Stimulated activated CD4-positive, alpha-beta T cell treated with anti-CD3 and anti-CD28 coated beads, Interleukin-12 subunit alpha, Interleukin-12 subunit beta, amount 100 ng/mL, for 4 hours (primary cell): ENCODE measurements around the gene DTNA.
"Not testable (repeated sequence)": the region's sequence is repeated elsewhere in the genome, so short reads cannot be mapped to it uniquely, and the experiment has no call there.

Source experiments
- DNase-seq: peaks from one replicate; pipeline ENCODE4 v3.0.0-alpha.2; 2020

DTNA gene

DNA sequence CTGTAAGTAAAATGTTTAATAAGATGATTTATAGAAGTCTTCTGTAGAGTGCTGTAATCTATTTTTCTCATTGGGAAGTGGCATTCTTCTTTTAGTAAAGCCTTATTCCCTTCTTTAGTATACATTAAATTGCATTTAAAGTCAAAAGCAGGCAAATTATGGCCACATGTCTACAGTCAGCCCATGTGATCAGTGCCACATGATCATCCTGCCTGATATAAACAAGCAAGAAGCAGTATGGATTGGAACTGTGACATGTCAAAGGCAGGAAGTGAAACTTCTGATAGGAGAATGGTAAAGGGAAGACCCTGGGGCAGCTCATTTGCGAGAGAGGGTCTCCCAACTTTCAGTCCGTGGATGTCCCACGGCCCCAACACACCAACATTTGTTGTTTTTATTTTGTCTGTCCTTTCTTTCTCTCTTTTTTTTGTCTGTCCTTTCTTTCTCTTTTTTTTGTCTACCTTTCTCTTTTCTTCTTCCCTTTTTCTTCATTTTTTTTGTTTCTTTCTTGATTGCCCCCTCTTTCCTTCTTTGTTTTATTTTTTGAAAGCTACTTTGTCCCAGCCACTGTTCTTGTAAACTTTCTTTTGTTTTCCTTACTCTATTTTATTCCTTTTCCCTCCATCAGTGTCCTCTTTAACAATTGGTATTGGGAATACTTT, 154.9 kb downstream of the DTNA start:
- no peak for DNase-seq

DNA sequence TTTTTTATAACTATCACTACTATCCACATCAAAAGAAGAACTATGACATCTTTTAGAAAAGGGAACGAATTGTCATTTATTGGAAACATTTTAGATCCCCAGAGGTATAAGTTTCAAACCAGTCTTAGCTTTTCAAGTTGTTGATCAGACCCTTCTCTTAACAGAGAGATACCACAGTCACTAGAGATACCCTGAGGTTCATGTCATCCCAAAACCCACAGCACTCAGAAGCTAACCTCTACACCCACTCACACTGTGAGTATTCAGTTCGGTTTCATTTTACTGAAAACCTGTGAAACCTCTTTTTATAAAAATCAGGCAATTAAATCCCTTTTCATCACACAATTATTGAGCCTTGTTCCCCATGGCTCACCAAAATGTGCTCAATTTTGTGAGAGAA, 156.2 kb downstream of the DTNA start:
- DNase-seq, result no peak

DNA sequence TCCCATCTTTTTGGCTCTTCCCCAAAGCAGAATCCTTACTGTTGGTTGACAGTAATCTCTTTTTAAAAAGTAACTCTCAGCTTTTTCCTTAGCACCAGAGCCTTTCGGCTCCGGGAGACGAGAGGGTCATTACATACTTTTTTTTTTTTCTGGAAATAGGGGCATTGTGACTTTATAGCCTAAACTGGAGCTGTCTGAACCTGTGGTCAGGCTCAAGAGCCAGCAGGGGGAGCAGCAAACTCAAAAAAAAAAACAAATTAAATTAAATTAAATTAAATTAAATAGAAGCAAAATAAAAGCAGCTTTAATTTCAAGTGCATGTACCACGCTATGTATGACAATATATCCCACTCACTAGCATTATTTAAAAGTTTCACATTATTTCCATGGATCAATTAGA, 156.6 kb downstream of the DTNA start:
- DNase-seq, result no peak

DNA sequence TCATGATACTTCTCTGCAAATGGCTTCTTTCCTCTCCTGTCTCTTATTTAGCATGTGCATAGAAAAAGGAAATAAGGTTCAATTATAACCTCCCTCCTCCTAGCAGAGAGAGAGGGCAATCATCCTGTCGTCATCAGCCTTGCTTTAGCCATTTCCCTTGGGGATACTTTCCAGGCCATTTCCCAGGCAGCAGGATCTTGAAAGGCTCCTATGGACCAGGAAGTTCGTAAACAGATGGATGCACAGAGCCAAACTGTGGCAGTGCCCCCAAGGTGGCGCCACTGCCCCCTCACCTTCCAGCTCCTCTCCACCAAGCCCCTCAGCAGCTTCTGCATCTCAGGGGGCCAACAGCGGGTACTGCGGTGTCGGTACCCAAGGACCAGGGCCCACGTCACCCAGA, 157.4 kb downstream of the DTNA start:
- no peak for DNase-seq

DNA sequence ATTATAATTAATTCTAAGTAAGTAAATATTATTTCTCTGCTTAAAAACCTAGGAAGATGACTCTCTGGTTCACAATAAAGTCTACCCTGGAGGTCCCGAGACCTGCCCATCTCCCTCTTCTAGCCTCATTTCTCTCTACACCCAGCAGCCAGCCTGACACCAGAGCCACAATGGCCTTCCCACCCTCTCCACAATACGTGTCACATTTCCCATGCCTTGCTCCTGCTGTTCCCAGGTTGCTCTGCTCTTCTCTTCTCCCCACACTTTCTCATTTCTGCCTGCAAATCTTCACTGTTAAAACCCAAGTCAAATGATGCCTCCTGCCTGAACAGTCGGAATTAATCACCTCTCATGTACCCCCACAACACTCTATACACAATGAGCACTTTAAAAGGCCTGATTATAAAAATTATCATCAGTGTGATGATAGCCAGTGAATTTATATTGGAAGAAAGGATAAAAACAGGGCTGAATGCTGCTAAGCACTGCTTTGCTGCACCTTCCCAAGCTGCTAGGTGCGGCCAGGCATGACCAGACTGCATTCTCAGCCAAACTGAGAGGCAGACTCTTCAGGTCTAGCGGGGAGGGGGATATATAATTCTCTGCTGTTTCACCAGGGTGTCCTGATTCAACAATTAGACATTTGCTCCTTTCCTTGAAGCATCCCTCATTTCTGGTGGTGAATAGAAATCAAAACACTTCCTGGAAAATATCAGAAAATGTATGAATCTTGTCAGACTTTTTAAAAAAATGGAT, 160.6 kb downstream of the DTNA start:
- no peak for DNase-seq

DNA sequence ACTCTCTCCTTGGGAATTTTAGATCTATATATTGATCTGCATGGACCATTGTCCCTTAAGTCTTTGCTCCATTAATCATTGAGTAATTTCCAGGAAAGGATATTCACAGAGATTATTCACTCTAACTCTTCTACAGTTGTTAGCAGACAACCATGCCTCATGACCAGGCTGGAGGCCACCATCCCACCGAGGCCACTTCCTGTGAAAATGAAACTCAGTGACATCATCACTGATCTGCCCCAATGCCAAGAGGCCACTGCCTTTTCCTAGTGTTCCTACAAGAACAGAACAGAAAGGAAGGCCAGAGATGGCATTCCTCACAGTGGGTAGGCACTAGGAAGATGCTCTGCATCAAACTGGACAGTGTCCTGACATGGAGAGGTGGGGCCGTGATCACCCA, 161.3 kb downstream of the DTNA start:
- DNase-seq, result no peak

DNA sequence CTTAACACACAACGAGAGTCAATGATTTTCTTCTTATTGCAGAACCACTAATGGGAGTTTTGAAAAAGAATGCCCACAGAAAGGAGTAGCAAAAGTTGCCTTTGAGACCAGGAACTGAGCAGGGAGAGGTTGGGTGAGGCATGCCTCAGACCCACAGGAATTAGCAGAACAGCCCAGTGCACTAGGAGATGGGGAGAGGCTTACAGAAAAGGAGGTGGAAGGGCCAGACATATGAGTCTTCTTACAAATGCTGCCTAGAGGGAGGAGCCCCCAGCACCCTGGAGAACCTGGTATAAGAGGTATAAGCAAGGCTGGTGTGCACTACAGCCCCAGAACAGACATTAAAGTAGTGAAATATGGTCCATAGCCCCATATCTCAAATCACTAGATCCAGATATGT, 162.0 kb downstream of the DTNA start:
- DNase-seq, result no peak

DNA sequence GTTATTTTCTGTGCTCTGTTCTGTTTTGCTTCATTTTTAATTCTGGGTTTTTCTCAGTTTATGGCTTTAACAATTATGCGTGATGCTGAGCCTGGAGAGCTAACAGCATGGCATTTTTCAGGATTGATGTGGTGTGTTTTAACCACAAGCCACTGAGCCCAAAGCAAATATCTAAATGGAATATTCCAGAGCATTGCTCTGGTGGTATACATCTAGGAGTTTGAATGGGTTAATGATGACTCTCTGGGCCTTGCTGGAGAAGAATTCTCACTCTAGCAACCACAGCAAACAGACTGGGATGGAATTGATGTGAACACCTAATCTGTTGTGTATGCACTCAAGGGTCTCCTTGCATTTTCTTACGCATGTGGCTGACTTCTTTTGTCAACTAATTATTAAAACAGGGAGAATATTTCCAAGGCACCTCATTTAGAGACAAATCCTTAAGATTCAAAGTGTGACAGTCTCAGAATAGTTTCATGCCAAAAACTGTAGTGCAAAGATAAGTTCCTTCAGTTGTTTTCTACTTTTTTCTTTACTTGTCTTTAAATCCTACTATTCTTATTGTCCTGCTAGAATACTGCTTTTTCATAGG, 164.0 kb downstream of the DTNA start:
- DNase-seq, result no peak

DNA sequence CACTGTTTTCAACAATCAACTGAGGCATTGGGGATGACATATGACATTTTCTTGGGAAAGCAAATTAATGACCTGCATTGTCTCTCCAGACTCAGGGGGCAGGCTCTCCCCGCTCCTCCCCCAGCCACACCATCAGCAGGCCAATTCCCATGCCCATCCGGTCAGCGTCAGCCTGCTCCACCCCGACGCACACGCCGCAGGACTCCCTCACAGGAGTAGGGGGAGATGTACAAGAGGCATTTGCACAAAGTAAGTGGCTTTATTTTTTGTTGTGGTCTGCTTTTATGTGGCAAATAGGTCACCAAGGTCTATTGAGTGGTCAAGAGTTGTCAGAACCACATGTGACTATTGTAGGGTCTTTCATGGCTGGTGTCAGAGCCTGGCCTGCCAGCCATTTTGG, 165.1 kb downstream of the DTNA start:
- no peak for DNase-seq

DNA sequence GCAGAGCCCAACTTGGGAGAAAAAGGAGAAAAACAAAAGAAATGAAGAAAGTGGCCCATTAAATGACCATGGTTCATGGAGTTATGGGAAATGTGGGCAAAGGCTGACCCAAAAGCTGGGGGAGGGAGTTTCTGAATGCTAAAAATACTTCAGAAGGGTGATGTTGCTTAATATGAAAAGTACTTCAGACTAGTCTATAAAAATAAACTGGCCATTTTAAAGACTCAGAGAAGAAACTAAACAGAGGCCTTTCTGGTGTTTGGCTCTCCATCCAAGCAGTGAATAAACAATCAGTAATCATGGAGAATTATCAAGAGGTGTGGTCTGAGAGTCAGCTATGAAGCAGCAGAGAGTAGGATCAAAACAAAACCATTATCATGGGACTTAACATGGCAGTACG, 170.3 kb downstream of the DTNA start:
- DNase-seq, result no peak

DNA sequence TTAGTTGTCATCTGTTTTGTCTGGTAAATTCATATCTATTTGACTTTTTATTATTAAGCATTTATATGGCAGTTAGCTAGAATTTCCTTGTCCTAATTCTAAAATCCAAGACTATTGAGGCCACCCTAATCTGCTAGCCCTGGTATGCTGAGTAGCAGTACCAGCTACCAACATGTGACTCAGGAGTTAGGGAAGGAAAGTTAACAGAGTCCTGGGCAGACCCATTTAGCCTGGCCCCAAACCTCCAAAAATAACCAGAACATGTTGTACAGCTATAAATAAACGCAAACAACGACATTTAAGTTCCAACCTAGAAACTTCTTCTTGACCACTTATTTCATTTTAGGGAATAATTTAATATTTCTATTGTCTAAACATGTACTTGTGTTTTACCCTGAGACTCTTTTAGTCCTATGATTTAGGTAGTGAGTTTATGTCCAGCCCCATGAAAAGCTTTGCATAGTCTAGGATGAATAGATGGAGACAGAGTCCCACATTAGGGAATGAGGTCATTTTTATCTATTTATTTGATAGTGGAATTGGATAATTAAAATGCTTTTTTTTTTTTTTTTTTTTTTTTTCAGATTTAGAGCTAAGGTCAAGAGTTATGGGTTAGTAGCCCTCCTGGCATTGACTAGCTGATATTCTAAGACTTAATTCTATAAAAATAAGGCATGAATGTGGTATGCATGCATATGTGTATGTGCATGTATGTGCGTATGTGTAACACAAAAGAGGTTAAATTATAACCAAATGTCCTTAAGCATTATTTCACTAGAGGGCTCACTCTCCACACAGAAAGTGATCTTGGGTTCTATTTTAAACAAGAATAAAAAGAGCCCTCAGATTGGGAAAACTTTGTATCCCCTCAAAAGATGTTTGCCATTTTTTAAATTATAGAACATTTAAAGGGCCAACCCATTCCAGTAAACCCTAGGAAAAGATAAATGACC, 171.1 kb downstream of the DTNA start:
- no peak for DNase-seq

DNA sequence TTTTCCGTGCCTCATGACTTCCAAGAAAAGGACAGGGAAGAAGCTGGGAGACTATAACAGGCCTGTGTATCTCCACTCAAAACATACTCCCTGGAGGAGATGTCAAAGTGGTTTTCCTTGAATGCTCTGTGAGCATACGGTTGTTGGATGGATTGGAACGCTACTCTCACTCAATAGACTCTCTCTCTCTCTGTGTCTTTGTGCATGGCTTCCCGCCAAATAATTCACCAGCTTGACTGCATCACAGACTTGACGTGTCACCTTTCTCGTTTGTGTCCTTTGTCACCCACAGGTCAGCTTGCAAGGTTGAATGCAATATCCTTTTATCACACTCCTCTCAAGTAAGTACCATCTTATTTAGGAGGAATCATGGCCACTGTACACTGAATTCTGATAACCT, 174.3 kb downstream of the DTNA start:
- DNase-seq, result no peak

DNA sequence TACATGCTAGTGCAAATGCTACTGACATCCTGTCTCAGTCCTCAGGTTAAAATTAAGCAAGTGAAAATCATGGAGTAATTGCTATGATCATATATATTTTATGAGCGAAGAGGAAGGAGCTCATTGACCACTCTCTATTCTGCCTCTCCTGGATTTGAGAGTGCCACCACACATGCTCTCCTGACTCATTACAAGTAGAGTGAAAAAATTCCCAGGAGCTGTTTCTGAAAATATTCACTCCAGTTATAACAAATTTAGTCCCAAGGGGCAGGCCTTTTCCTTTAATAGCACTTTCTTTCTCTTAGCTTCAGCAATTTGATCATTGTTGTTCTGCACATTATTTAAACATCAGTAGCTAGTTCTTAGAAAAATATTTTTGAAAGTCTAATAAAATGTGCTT, 176.1 kb downstream of the DTNA start:
- no peak for DNase-seq

DNA sequence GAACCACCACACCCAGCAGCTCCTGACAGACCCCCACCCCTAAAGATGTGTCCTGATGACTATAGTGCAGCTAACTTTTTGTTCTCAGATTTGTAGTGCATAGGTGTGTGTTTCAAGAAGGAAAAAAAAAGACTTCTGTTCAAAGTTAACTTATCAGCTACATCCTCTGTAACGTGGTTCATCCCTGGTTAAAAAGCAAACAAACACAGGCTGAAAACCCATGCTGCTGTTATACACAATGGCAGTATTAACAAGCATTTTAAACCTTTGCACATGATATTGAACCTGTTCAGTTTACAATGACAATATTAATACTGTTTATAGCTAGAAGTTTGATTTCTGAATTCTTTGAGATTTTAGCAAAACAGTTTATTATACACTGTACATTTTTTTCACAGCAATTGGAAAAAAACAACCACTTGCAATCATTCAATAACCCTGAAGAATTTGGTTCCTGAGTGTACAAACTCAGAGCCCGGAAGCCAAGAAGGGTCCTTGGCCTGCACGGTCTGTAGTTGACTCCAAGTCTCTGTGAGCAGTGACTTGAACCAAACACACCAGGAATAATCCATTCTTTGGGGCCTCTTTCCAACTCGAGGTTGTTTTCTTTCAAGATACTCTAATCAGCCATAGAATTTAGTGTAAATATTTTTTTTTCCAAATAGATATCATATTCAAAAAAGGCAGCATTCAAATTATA, 177.9 kb downstream of the DTNA start:
- DNase-seq, result no peak

DNA sequence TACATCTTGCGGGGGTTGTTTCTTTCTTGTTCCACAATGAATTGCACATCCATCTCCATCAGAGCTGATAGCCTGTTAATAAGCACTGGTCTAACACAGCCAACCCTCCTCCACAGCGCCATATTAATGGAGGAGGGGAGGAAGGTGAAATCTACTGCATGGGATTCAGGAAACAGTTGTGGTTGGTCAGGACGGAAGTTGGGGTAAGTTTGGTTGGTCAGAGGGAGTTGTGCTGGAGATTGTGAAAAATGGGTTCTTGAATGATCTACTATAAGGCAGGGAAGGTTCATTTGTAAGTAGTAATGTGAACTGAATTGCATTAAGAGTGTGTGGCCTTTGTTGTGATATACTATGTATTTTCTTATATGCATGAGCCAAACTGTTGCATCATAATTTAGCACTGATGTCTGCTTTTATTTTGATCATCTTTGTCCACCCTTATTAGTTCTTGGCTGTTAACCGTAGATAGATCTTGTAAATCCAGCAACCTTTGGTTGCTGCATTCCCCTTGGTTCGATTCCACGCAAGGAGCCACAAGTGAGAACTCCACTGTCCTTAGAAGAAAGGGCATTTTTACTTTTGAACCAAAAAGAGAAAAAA, 180.5 kb downstream of the DTNA start:
- no peak for DNase-seq

DNA sequence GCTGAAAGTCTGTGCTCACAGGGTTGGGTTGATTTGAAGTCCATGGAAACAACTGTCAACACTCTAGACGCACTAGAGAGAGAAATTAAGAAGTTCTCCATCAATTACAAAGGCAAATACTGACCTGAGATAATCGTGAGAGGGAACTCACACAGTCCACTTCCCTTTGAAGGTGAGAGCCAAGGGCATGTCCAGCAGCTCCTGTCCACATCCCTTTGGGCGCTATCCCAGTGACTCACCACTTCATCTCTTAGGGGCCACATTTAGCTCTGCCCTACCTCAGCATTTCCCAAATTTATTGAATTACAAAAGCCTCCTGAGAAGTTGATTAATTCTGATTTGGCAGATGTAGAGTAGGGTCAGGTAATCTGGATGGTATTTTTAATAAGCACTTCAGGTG, 182.3 kb downstream of the DTNA start:
- DNase-seq, result no peak

DNA sequence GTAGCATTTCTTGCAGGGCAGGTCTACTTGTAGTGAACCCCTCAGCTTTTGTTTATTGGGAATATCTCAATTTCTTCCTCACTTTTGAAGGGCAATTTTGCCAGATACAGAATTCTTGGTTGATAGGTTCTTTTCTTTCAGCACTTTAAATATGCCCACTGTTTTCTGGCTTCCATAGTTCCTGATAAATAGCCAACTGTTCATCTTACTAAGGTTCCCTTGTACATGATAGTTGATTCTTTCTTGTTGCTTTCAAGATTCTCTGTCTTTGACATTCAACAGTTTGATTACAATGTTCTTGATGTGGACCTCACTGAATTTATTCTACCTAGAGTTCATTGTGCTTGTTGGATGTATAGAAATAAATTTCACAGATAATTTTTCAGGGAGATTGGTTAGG, 183.1 kb downstream of the DTNA start:
- DNase-seq, result no peak

DNA sequence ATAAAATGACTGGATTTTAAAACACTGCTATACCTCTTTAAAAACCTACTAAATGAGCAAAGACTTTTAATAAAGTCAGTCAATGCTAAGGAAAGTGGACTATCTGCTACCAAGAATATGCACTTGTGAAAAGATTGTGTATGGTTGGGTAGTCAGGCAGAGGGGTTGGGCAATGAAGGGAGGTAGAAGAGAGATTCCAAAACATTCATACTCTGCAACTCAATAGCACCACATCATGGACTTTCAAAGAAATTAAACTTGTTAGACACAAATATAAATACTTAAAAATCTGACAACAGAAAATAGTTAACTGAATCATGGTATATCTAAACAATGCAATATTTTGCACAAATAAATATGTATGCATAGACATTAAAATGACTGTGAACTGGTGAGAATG, 191.2 kb downstream of the DTNA start:
- no peak for DNase-seq

DNA sequence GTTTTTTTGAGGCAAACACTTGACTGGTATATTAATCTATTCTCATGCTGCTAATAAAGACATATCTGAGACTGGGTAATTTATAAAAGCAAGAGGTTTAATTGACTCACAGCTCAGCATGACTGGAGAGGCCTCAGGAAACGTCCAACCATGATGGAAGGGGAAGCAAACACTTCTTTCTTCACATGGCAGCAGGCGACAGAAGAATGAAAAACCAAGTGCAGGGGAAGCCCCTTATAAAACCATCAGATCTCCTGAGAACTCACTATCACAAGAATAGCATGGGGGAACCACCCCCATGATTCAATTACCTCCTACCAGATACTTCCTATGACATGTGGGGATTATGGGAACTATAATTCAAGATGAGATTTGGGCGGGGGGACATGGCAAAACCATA, 194.9 kb downstream of the DTNA start:
- DNase-seq, result no peak

DNA sequence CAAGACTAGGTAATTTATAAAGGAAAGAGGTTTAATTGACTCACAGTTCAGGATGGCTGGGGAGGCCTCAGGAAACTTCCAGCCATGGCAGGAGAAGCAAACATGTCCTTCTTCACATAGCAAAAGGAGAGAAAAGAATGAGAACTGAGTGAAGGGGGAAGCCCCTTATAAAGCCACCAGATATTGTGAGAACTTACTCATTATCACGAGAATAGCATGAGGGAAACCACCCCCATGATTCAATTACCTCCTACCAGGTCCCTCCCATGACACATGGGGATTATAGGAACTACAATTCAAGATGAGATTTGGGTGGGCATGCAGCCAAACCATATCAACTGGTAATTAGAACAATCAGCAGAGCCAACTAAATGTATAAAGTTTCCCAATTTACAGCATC, 196.9 kb downstream of the DTNA start:
- not testable (repeated sequence) for DNase-seq

DNA sequence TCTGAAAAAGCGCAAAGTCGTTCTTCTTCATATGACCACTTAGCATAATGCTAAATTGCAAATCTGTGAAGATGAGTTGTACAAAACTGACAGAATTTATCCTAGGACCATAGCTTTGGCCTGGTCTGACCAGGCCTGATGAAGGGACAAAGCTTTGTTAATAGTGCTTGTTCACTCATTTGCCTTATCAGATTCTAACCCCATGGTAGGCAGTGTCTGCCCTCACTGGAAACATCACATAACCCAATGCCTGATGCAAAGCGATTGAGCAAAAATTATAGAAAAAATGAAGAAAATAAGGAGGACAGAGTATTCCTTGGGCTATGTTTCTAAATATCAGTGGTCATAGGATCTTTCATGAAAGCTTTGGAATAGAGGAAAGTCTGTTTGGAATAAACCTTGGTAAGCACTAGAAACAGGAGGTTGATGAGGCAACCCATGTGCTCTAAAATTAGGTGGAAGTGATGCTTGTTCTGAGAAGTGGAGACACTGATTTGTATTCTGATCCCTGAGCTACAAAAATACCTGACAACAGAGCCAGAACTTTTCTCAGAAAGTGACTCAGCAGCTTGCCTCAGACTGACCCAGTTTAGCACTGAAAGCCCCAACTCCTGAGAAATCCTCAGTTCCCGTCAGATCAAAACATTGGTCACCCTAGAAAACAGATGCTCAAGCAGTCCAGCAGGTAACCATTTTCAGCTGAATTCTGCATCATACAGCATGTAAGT, 199.7 kb downstream of the DTNA start:
- DNase-seq, result no peak

DNA sequence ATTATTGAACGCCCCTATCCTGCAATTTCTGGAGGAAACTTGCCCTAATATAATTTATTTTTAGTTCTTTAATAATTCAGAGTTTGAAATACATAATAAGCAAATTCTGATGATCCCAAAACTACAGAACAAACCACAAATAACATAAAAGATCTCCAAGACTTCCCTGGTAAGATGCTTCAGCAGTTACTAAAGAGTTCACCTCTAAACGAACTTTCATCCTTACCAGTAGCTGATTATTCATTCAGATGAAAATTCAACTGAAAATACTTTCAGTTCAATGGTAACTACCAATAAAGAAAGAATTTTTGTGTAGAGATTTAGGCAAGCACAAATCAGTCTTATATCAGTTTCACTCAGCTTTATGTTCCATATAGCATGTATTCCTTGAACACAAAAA, 201.0 kb downstream of the DTNA start:
- DNase-seq, result no peak
